ENCODE data around the gene GATD1.
A peak's percentile ranks its signal among the peaks of the same experiment; 100 is the strongest.
"Not testable (repeated sequence)": the region's sequence is repeated elsewhere in the genome, so short reads cannot be mapped to it uniquely, and the experiment has no call there.

The GATD1 gene

DNA sequence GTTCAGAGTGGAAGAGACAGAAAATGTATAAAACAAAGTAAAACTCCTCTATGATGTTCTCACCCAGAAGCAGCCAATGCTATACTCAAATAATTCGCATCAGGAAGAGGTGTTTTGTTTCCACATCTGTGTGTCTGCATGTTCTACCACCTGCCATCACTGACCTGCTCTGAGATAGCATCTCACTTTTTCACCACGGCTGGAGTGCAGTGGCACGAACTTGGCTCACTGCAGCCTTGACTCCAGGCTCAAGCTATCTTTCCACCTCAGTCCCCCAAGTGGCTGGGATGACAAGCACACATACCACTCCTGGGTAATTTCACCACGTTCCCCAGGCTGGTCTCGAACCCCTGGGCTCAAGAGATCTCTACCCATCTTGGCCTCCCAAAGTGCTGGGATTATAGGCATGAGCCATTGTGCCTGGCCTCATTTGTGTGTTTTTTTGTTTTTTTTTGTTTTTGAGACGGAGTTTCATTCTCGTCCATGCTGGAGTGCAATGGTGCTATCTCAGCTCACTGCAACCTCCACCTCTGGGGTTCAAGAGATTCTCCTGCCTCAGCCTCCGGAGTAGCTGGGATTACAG, 15.7 kb downstream of the GATD1 start:
- no peak for DNase-seq

DNA sequence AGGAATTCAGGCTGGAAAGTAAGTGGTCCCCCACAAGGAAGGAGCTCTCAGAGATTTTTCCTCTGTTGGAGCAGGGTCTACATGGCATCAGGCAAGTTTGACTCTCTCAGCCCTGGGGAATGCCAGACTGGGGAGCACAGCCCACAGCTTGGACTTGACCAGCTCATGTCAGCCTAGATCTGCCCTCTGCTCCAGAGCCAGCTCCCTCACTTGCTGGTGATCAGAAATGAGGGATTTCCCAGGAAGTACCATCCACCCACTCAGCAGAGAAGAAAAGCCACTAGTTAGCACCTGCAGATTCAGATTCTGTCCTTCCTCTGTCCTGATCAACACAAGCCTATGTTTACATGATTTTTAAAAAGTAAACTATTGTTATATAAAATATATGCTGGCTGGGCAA, 17.1 kb downstream of the GATD1 start:
- DNase-seq, result no peak

DNA sequence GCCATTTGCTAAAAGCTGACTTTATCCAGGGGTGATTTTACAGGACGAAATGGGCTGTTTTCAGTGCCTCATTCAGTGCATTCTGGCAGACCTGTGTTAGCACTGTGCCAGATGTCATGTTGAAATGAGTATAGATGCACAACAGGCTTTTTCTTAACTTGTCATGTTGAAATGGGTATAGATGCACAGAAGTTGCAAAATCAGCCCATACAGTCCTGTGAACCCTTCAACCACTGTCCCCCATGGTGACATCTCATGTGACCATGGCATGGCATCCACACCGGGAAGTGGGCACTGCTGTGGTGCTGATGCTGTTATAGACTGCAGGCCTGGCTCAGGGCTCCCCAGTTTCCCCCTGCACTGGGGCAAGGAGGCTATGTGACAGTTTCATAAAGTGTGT, 27.6 kb downstream of the GATD1 start:
- DNase-seq, result no peak

DNA sequence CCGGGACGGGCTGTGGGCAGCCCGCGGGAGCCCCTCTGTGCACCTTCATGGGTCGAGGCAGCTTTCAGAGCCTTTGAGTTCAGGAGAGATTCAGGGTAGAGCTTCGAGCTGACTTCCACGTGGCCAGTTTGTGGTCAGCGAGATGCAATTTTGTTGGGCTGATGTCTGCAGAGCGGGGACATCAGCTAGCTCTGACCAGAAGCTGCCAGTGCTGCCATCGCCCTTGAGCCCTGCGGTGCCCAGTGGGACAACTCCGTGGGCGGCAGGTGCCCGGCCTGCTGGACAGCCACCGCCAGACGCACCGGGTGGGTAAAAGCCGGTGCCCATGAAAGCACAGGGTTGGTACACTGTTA, 29.3 kb downstream of the GATD1 start:
- no peak for DNase-seq

DNA sequence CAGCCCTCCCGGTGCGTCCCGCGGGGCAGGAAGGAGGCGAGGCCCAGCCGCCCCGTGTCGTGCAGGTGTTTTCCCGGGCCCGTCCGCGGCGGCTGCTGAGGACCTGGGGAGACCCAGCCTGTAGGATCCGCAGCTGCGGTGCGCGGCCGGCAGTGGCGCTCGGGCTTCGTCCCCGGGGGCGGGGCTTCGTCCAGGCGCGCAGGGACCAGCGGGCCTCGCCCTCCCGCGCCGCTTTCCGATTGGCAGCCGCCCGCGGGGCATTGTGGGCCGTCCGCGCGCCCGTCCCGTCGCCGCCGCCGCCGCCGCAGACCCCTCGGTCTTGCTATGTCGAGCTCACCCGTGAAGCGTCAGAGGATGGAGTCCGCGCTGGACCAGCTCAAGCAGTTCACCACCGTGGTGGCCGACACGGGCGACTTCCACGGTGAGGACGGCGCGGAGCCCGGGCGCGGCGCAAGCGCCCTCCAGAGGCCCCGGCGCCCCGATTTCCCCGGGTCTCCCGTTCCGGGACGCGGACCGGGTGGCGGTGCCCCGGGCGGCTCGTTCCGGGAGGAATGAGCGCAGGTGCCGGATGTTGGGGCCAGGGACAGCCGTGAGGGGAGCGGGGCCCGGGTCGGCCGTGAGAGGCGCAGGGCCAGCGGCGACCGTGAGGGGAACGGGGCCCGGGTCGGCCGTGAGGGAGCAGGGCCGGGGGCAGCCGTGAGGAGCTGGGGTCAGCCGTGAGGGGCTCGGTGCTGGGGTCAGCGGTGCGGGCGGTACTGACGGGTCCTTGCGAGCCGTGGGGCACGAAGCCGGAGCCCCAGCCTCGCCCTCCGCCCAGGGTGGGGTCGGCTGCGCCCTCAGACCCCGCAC, 29.9 kb downstream of the GATD1 start, which contains the start of gene TALDO1:
TSS of gene TALDO1 (plus strand) at position 307 of the 849 bp plus-strand sequence. CDS start at position 325, 18 bp downstream.
- peak; percentile 68 for DNase-seq

DNA sequence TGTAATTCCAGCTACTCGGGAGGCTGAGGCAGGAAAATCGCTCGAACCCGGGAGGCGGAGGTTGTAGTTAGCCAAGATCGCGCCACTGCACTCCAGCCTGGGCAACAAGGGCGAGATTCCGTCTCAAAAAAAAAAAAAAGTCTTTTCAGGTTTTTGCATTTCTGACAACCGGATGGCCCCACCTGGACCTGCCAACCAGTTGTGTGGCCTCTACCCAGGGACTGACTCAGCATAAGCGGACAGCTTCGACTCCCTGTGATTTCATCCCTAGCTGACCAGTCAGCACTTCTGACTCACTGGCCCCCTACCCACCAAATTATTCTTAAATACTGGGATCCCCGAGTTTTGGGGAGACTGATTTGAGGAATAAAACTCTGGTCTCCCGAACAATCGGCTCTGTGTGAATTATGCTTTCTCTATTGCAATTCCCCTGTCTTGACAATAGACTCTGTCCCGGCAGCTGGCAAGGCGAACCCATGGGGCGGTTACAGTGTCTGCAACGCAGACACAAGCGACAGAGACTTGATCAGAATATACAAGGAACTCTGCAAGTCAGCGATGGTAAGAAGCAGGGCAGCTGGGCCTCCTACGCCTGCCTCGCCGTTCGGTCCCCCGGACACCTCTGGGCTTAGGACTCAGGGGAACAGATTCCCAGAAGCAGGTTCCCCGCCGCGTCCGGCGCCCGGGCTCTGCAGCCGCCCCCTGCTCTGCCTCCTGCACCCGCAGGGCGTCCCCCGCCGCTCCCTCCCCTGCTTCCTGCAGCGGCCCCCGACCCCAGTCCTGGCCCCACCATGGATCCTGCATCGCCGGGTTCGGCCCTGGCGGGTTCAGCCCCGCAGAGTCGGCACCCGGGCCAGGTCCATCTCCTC, 30.8 kb downstream of the GATD1 start:
- DNase-seq, result no peak

DNA sequence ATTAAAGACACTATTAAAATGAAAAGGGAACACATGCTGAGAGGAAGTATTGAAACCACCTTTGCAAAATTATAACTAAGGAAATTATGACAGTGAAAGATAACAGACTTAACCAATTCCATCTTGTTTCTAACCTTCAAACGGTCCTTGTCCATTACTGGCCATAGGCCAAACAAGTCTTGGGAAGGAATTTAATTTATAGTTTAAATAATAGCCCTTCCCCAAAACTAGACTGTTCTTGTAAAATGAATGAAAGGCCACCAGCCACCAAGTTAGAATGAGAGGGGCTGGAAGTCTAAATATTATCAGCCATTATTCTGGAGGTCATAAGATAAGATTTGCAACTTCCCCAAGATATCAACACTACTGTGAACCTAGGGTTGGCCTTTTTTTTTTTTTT, 31.9 kb downstream of the GATD1 start:
- DNase-seq, result no peak

DNA sequence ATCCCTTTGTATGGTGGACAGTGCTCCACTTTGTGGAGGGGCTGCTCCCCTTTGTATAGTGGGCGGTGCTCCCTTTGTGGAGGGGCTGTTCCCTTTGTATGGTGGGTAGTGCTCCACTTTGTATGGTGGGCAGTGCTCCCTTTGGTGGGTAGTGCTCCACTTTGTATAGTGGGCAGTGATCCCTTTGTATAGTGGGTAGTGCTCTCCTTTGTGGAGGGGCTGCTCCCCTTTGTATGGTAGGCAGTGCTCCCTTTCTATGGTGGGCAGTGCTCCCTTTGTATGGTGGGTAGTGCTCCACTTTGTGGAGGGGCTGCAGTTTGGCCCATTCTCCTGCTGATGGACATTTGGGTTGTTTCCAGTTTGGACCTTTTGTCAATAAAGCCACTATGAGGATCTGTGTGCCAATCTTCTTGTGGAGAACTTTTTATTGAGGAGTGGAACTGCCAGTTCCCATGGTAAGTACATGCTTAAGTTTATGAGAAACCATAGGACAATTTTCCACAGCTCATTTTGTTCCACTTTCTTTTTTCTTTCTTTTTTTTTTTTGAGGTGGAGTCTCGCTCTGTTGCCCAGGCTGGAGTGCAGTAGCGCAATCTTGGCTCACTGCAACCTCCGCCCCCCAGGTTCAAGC, 34.6 kb downstream of the GATD1 start:
- no peak for DNase-seq

DNA sequence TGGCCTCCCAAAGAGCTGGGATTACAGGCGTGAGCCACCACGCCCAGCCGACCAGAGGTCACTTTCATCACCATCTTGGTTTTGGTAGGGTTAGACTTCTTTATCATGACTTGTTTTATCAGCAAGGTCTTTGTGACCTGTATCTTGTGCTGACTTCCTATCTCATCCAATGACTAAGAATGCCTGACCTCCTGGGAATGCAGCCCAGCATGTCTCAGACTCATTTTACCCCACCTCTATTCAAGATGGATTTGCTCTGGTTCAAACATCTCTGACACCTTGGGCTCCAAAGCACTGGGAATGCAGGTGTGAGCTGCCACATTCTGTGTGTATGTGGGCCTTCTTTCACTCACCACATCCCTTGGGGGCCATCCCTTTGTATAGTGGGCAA, 35.1 kb downstream of the GATD1 start:
- DNase-seq, result no peak

DNA sequence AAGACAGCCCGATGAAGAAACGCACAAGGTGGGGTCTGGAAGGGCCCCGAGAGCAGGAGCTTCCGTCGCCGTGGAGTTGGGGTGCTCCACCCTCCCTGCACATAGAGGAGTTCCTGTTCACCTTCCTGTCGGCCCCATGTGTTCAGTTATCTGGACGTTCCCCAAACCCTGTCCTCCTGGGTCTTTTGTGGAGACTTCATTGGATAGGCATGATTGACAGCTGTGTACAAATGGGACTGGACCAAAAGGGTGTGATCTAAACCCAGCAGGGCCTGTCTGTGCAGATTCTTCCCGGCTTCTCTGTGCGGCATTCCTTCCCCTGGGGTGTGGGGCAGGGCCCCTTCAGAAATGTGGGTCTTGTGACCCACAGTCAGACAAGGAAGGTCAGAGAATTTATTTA, 39.4 kb downstream of the GATD1 start:
- DNase-seq, result not testable (repeated sequence)

DNA sequence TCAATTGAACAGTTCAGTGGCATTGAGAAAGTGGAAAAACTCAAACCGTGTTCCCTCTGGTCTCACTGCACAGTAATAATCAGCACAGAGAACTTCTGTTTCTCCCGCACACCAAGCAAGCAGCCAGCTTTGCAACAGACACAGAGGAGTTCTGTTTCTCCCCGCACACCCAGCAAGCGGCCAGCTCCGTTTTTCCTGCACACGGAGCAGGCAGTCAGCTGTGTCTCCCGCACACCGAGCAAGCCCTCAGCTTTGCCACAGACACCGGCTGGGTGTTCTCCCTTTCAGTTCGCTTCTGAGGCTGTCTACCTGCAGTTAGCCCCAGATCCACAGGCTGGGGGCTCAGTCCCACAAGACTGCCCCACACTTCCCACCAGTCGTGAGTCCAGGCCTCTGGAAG, 39.9 kb downstream of the GATD1 start:
- no peak for DNase-seq

DNA sequence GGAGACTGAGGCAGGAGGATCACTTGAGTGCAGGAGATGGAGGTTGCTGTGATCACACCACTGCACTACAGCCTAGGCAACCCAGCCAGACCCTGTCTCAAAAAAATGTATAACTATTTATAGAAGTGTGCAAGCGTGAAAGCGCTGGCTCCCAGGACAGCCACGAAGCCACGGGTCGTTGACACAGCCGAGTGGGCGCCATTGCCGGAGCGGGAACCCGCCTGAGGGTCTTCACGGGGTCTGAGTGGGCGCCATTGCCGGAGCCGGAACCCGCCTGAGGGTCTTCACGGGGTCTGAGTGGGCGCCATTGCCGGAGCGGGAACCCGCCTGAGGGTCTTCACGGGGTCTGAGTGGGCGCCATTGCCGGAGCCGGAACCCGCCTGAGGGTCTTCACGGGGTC, 42.7 kb downstream of the GATD1 start:
- DNase-seq, result not testable (repeated sequence)

DNA sequence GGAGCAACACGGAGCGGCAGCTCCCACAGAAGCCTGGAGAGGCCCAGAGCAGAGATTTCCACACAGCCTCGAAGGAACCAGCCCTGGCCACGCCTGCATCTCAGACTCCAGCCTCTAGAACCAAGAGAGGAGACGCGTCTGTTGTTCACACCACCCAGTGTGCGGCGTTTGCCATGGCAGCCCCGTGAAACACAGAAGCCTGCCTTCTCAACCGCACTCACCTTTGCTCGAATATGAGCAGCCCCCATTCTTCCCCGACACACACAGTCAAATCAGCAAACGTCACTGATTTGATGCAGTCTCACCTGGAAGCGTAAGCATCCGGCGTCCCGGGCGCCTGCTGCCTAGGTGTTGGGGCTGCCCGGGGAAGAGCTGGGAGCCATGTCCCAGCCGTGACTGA, 44.2 kb downstream of the GATD1 start:
- DNase-seq, result no peak

DNA sequence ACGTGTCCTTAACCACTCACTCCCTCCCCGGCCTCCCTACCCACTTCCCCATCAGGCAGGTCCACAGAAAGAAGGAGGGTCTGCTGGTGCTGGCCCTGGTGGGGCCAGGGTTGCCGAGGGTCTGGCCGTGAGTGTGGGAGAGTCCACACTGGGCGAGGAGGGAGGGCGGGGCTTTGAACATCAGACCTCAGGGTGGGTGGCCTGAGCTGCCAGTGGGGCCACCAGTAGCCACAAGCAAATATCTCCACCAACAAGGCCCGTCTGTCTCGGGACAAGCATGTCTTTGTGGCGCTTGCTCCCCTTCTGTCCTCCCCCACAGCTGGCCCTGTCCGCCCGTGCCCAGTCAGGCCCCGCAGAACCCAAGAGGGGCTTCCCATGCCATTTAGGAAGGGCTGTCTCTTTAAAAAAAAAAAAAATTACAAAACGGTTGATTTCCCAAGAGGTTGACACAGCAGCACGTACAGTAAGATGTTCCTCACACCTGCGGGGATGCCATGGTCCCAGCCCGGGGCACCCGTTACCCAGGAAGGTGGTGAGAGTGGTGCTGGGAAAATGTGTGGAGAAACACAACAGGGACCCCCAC, 47.7 kb downstream of the GATD1 start:
- DNase-seq, result no peak

DNA sequence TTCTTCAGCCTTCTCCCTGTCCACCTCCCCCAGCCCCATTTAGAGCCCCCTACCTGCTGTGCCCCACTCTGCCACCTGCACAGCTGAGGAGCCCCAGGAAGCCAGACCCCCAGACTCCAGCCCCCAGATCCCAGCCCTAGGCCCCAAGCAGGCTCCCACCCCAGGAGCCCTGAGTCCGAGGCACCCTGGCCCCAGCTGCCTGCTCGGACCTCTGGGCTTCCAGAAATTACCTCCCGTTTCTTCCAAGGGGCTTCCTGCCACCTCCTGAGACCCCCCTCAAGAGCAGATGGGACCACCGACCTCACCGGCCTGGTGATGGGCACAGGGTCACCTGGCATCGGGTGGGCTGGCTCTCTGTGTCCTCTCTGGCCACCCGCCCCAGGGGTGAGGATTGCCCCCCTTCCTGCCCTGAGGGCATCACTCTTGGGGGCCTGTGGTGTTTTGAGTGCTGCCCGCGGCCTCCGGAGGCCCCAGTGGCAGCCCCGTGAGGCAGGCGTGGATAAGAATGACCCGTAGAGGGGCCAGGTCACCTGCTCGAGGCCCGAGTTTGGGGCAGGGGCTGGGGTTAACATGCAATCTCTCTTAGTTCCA, 48.3 kb downstream of the GATD1 start:
- DNase-seq, result no peak

DNA sequence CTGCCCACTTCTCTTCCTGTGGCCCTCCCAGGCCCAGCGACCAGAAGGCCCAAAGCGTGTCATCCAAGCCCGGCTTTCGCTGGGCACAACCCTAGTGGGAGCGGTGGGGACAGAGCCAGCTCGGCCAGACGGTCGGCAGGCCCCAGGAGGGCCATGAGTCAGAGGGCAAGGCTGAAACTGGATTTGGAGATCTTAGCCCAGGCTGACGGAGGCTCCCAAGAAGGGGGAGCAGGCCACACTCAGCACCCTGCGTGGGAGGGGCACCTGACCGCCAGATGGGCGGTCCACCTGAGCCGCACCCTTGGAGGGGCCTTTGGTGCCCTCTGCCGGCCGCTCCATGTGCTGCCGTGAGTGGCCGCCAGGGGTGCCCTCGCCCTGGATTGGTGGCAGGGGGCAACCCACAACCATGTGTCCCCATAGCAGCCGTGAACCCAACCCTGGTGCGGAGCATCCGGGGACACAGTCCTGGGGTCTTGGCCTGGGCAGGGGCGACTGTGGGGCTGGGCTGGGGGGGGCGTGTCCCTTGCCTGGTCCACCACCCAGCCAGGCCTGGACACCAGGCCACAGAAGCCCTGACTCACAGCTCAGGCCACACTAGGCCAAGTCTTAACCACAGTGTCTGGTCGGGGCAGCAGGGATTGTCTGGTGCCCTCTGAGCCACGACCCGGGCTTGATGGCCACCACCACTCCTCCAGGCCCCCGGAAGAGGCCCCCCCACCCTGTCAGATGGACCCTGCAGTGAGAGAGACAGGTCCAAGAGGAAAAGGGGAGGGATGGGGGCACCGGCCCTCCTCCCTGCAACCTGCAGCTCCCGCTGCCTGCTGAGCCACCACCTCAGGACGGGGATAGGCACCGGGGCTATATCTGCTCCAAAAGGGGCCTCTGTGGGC, 49.2 kb downstream of the GATD1 start:
- DNase-seq, result peak; percentile 73

DNA sequence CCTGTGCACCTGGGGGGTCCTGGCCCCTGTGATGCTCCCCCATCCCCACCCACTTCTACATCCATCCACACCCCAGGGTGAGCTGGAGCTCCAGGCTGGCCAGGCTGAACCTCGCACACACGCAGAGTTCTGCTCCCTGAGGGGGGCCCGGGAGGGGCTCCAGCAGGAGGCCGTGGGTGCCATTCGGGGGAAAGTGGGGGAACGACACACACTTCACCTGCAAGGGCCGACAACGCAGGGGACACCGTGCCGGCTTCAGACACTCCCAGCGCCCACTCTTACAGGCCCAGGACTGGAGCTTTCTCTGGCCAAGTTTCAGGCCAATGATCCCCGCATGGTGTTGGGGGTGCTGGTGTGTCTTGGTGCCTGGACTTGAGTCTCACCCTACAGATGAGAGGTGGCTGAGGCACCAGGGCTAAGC, 50.0 kb downstream of the GATD1 start:
- no peak for DNase-seq

DNA sequence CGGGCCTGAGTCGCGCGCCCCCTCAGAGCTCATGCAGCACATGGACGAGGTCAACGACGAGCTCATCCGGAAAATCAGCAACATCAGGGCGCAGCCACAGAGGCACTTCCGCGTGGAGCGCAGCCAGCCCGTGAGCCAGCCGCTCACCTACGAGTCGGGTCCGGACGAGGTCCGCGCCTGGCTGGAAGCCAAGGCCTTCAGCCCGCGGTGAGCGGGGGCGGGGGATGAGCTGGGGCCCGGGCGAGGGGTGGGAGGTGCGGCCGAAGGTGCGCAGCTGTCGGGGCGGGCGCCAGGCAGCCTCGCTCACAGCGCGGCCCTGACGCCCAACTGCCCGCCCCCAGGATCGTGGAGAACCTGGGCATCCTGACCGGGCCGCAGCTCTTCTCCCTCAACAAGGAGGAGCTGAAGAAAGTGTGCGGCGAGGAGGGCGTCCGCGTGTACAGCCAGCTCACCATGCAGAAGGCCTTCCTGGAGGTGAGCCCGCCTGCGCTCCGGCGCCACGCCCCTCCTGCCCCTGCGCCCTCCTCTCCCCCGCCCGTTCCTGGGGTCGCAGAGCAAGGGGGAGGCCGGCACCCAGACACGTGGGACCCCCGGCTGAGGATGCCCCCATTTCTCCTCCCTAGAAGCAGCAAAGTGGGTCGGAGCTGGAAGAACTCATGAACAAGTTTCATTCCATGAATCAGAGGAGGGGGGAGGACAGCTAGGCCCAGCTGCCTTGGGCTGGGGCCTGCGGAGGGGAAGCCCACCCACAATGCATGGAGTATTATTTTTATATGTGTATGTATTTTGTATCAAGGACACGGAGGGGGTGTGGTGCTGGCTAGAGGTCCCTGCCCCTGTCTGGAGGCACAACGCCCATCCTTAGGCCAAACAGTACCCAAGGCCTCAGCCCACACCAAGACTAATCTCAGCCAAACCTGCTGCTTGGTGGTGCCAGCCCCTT, 50.7 kb downstream of the GATD1 start:
- DNase-seq, result peak; percentile 46

DNA sequence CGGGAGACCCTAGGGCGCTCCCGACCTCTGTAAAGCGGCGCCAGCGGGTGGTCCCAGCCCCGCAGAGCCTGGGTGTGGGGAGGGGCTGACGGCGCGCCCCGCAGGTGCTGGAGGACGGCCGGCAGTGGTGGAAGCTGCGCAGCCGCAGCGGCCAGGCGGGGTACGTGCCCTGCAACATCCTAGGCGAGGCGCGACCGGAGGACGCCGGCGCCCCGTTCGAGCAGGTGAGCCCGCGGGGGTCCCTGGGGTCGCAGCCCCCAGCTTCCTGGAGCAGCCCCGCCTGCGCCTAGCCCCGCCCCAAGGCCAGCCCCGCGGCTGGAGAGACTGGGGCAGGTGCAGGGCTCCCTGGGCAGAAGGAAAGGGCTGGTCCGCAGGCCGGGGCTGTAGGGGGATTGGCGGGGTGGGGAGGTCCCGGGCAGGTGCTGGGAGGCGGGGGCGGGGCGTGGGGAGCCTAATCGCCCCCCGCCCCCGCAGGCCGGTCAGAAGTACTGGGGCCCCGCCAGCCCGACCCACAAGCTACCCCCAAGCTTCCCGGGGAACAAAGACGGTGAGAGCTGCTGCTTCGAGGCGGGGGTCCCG, 51.6 kb downstream of the GATD1 start:
- no peak for DNase-seq

Measured in activated effector memory CD4-positive, alpha-beta T cell treated with Interleukin-2 at 50 U/mL for 16 hours (primary cell).